ENCODE measurements around the gene CMA1.

DNA sequence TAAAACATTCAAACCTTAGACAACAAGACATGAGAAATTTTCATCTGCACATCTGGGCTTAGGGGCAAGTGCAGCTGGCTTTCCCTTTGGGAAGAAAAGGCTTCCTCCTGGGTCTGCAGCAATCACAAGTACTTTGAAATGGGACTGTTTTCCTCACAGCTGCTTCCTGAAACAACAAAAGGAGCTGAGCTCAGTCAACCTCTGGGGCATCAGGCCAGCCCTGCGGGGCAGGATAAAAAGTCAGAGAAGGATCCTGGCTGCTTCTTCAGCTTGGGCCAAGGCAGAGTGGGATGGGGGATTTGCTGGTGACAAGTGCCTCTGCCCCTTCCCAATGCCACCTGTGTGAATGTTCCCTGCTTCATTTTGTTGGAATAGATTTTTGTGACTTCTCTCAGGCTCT lies 49.3 kb downstream of the CMA1 start:
- TF ChIP-seq, protein P1, sequence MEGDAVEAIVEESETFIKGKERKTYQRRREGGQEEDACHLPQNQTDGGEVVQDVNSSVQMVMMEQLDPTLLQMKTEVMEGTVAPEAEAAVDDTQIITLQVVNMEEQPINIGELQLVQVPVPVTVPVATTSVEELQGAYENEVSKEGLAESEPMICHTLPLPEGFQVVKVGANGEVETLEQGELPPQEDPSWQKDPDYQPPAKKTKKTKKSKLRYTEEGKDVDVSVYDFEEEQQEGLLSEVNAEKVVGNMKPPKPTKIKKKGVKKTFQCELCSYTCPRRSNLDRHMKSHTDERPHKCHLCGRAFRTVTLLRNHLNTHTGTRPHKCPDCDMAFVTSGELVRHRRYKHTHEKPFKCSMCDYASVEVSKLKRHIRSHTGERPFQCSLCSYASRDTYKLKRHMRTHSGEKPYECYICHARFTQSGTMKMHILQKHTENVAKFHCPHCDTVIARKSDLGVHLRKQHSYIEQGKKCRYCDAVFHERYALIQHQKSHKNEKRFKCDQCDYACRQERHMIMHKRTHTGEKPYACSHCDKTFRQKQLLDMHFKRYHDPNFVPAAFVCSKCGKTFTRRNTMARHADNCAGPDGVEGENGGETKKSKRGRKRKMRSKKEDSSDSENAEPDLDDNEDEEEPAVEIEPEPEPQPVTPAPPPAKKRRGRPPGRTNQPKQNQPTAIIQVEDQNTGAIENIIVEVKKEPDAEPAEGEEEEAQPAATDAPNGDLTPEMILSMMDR (IDR thresholded peaks at IDR 0.05) = no peak
- no peak for TF ChIP-seq POLR2A (IDR thresholded peaks at IDR 0.05)
- TF ChIP-seq EP300 (IDR thresholded peaks at IDR 0.05) = no peak
